Suprapubic skin (tissue), 4 donors: ENCODE measurements around the gene SLC25A39.

Experiments
- CTCF ChIP-seq, 2 donors: fragments of 200-600 bp in 1 of 2; fragments of 450-650 bp in 1 of 2; sonication (generic) in 1 of 2; IDR thresholded peaks; one replicate each; pipeline ENCODE4 v1.5.1; 2016 to 2019; ENCODE audit warnings: antibody characterized with exemption in 2 of 2, mild to moderate bottlenecking in 1 of 2, moderate library complexity in 1 of 2
- EP300 ChIP-seq: sonication (generic); formaldehyde crosslinking; IDR thresholded peaks from one replicate; pipeline ENCODE4 v1.6.1; 2017; ENCODE audit warnings: antibody characterized with exemption
- POLR2A ChIP-seq, 2 donors: fragments of 450-650 bp; IDR thresholded peaks; one replicate each; pipeline ENCODE4 v1.6.1; 2017; ENCODE audit warnings: antibody characterized with exemption in 2 of 2, mild to moderate bottlenecking in 2 of 2, moderate library complexity in 2 of 2
- POLR2AphosphoS5 ChIP-seq, 3 donors: sonication (generic); formaldehyde crosslinking; IDR thresholded peaks; one replicate each; pipeline ENCODE4 v1.6.1; 2017; ENCODE audit warnings: antibody characterized with exemption in 3 of 3

- TF ChIP-seq CTCF (IDR thresholded peaks at IDR 0.05), result no peak
- TF ChIP-seq EP300, result no peak
- no peak for TF ChIP-seq POLR2AphosphoS5 (IDR thresholded peaks at IDR 0.05)
- TF ChIP-seq POLR2A (IDR thresholded peaks at IDR 0.05), result no peak
Measured at GRCh38 chr17:44362459-44362948, 37.9 kb upstream of the SLC25A39 start.
